ENCODE results near the gene KRT6C.

KRT6C gene

DNA sequence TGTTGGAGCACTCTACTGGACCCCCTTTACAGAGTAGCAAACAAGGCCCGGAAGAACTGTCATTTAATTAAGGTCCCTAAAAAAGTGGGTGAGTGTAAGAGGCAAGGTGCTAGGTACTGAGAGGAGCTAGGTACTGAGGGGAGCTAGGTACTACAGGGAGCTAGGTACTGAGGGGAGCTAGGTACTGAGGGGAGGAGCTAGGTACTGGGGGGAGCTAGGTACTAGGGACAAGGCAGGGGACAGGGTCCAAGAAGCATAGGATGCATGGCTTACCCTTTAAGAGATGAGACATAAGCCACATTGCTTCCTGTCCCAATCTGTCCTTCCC, 41.7 kb upstream of the KRT6C start:
- no peaks in the 10 kb centered on the region for H3K36me3 ChIP-seq (ENCODE audit: control insufficient read depth in 2 of 2, insufficient read depth in 1 of 2, low read length in 2 of 2)
- ChIA-PET CTCF (interaction anchor here (0.5 to 1.0 kb wide), 3 partner anchors 8 to 466 kb away, joined by 3 to 5 read pairs (median 5); no protein-coding TSS in a partner anchor), POLR2A (no interaction called here)
- H3K4me3 ChIP-seq (ENCODE audit: low read depth, low read length), result no peak overlapping the region
- H3K9me3 ChIP-seq (ENCODE audit: control insufficient read depth, insufficient read depth, low read depth, low read length), result peaks cover 2% of the 10 kb centered on the region; the same call in 1 of the 2 replicates
- TF ChIP-seq GLIS1 (tag by site-specific recombination; IDR thresholded peaks at IDR 0.05) (no peak), ZNF16 (tag by site-specific recombination; IDR thresholded peaks at IDR 0.05; ENCODE audit: low read depth) (no peak), PATZ1 (tag by site-specific recombination; IDR thresholded peaks at IDR 0.05) (no peak), ZNF10 (tag by site-specific recombination; IDR thresholded peaks at IDR 0.05) (no peak), BCL11A (tag by site-specific recombination; IDR thresholded peaks at IDR 0.05; ENCODE audit: low read depth) (no peak), ZBTB48 (tag by site-specific recombination; IDR thresholded peaks at IDR 0.05) (no peak), ZNF777 (tag by site-specific recombination; IDR thresholded peaks at IDR 0.05; ENCODE audit: borderline replicate concordance) (no peak), ZBTB49 (tag by site-specific recombination; IDR thresholded peaks at IDR 0.05; ENCODE audit: low read depth) (no peak)
- TF ChIP-seq, protein P1, sequence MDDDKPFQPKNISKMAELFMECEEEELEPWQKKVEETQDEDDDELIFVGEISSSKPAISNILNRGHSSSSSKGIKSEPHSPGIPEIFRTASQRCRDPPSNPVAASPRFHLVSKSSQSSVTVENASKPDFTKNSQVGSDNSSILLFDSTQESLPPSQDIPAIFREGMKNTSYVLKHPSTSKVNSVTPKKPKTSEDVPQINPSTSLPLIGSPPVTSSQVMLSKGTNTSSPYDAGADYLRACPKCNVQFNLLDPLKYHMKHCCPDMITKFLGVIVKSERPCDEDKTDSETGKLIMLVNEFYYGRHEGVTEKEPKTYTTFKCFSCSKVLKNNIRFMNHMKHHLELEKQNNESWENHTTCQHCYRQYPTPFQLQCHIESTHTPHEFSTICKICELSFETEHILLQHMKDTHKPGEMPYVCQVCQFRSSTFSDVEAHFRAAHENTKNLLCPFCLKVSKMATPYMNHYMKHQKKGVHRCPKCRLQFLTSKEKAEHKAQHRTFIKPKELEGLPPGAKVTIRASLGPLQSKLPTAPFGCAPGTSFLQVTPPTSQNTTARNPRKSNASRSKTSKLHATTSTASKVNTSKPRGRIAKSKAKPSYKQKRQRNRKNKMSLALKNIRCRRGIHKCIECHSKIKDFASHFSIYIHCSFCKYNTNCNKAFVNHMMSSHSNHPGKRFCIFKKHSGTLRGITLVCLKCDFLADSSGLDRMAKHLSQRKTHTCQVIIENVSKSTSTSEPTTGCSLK (tag by site-specific recombination; IDR thresholded peaks at IDR 0.05), result no peak
- H3K4me1 ChIP-seq (ENCODE audit: control insufficient read depth, insufficient read depth, low read length), result no peaks in the 10 kb centered on the region
- H3K27ac ChIP-seq (ENCODE audit: extremely low read depth, low read depth, low read length), result no peak overlapping the region

DNA sequence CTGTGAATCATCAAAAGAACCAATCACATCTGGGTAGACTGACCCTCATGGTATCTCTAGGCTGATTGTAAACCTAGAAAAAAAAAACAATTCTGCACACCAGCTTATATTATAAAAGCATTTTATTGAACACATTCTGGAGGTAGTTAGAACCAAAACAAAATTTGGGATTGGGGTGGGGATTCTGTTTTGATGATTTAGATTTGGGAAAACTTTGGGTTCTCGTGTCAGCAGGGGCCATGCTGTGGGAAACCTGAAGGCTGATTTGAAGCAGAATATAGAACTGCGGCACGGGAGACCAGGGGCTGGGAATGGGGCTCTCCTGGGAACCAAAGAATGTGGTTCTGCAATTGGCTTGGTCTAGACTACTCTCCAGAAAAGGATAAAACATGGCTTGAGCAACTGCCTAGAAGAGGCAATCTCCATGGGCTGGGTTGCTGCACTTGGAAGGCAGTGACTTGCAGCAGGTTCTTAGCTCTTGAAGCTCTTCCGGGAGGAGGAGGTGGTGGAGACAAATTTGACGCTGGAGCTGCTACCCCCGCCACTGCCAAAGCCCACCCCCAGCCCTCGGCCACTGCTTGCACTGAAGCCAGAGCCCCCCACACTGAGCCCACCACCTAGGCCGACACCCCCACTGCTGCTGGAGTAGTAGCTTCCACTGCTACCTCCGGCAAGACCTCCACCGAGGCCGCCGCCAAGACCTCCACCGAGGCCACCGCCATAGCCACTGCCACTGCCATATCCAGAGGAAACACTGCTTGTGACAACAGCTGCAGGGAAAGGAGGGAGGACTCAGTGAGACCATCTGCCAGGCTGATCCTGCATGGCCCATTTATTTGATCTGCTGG, 41.1 kb upstream of the KRT6C start:
- TF ChIP-seq ZNF558 (tag by site-specific recombination; IDR thresholded peaks at IDR 0.05) (no peak), ZNF837 (tag by site-specific recombination; IDR thresholded peaks at IDR 0.05) (no peak), ZNF394 (tag by site-specific recombination; IDR thresholded peaks at IDR 0.05; ENCODE audit: borderline replicate concordance) (no peak), ZNF629 (tag by site-specific recombination; IDR thresholded peaks at IDR 0.05) (no peak), ZSCAN23 (tag by site-specific recombination; IDR thresholded peaks at IDR 0.05) (no peak), ZBTB20 (tag by site-specific recombination; IDR thresholded peaks at IDR 0.05) (no peak), ZNF366 (tag by site-specific recombination; conservative IDR thresholded peaks at IDR 0.05) (no peak), ZFHX2 (tag by site-specific recombination; conservative IDR thresholded peaks at IDR 0.05) (no peak), ZNF350 (tag by site-specific recombination; IDR thresholded peaks at IDR 0.05) (no peak), ZBTB7A (tag by site-specific recombination; IDR thresholded peaks at IDR 0.05; ENCODE audit: low read depth) (no peak), MZF1 (tag by site-specific recombination; IDR thresholded peaks at IDR 0.05; ENCODE audit: borderline replicate concordance) (no peak), ZBTB48 (tag by site-specific recombination; IDR thresholded peaks at IDR 0.05) (no peak), KLF16 (tag by site-specific recombination; IDR thresholded peaks at IDR 0.05) (no peak)
- TF ChIP-seq, protein P2, sequence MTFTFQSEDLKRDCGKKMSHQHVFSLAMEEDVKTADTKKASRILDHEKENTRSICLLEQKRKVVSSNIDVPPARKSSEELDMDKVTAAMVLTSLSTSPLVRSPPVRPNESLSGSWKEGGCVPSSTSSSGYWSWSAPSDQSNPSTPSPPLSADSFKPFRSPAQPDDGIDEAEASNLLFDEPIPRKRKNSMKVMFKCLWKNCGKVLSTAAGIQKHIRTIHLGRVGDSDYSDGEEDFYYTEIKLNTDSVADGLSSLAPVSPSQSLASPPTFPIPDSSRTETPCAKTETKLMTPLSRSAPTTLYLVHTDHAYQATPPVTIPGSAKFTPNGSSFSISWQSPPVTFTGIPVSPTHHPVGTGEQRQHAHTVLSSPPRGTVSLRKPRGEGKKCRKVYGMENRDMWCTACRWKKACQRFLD (tag by site-specific recombination; IDR thresholded peaks at IDR 0.05), result no peak
- no peaks in the 10 kb centered on the region for H3K36me3 ChIP-seq (ENCODE audit: control insufficient read depth in 2 of 2, insufficient read depth in 1 of 2, low read length in 2 of 2)
- CTCF ChIA-PET, result interaction anchor here (0.5 kb wide), 1 partner anchor 466 kb away, joined by 5 read pairs; no protein-coding TSS in a partner anchor

More for the DNA sequence above, 41.1 kb upstream of the KRT6C start:
- H3K9me3 ChIP-seq (ENCODE audit: control insufficient read depth, insufficient read depth, low read depth, low read length), result peaks cover 2% of the 10 kb centered on the region; the same call in 1 of the 2 replicates
- no peak overlapping the region for H3K4me3 ChIP-seq (ENCODE audit: low read depth, low read length)
- no peaks in the 10 kb centered on the region for H3K4me1 ChIP-seq (ENCODE audit: control insufficient read depth, insufficient read depth, low read length)
- no peak overlapping the region for H3K27ac ChIP-seq (ENCODE audit: extremely low read depth, low read depth, low read length)
- POLR2A ChIA-PET, result no interaction called here

Data from HEK293 (cell line).